Measurements from ENCODE around the gene FITM1. TPM values are rescaled to one million over a fixed set of nuclear protein-coding genes. Genes with fewer than 3 reads are reported as not detected.

Gene FITM1
- total RNA-seq, 1 experiment from 2014 or later: 0.72 TPM

- Histone ChIP-seq H4K5ac (ENCODE audit: insufficient read length, low read depth, low read length) (no peak overlapping the region), H2BK15ac (ENCODE audit: low read depth, low read length) (no peak overlapping the region), H3K79me1 (ENCODE audit: insufficient read depth, low read depth, low read length, poor library complexity, severe bottlenecking) (no peaks in the 10 kb centered on the region), H2AK5ac (ENCODE audit: insufficient read length, low read length) (no peak overlapping the region), H3K56ac (ENCODE audit: insufficient read length, low read depth, low read length) (no peak overlapping the region), H2BK12ac (ENCODE audit: insufficient read length, low read depth, low read length) (no peak overlapping the region), H3K23ac (ENCODE audit: insufficient read length, low read depth, low read length) (no peak overlapping the region), H3K4me1 (ENCODE audit: insufficient read depth, low read length) (peaks cover 5% of the 10 kb centered on the region; the same call in 1 of the 2 replicates), H3K9ac (ENCODE audit: extremely low read depth, insufficient read length, low read length) (no peak overlapping the region), H3K27ac (ENCODE audit: insufficient read length, low read depth, low read length) (no peak overlapping the region), H3K4me2 (ENCODE audit: insufficient read depth, insufficient read length, low read length) (no peak overlapping the region), H3T11ph (ENCODE audit: low read length) (no peak overlapping the region), H4K20me1 (ENCODE audit: control insufficient read depth, insufficient read depth, insufficient read length) (no peaks in the 10 kb centered on the region), H3K18ac (ENCODE audit: insufficient read length, low read depth, low read length) (no peak overlapping the region), H4K91ac (ENCODE audit: insufficient read length, low read depth, low read length) (no peak overlapping the region), H2BK5ac (ENCODE audit: insufficient read length, low read length) (no peak overlapping the region), H3K79me2 (ENCODE audit: insufficient read depth, low read length) (no peaks in the 10 kb centered on the region), H2BK20ac (ENCODE audit: low read depth, low read length, poor library complexity, severe bottlenecking) (no peak overlapping the region), H3K23me2 (ENCODE audit: insufficient read length, low read depth, low read length, poor library complexity, severe bottlenecking) (peaks cover 4% of the 10 kb centered on the region), H3K4ac (ENCODE audit: low read depth, low read length) (no peak overlapping the region), H2BK120ac (ENCODE audit: low read depth, low read length, poor library complexity, severe bottlenecking) (no peak overlapping the region), H3K9me3 (ENCODE audit: control insufficient read depth, low read depth, low read length) (no peaks in the 10 kb centered on the region), H4K8ac (replicated peaks; ENCODE audit: insufficient read length, low read depth, low read length) (no peak overlapping the region), H3K14ac (ENCODE audit: insufficient read depth, low read length) (no peak overlapping the region), H3K27me3 (ENCODE audit: insufficient read depth, low read length) (no peaks in the 10 kb centered on the region; the same call in 1 of the 2 replicates), H2AFZ (ENCODE audit: low read length) (no peak overlapping the region)
- Mint-ChIP-seq H3K27me3 (ENCODE audit: low read depth) (peaks cover 32% of the 10 kb centered on the region), H3K27ac (no peak overlapping the region), H3K4me1 (peaks cover 30 to 35% of the 10 kb centered on the region in 2 experiments), H3K36me3 (ENCODE audit: insufficient read depth in 1 of 3, low read depth in 3 of 3) (no peaks in the 10 kb centered on the region; a peak in 1 of 7 replicates), H3K9me3 (no peaks in the 10 kb centered on the region), H3K4me3 (no peak overlapping the region)
- WGBS (ENCODE audit: extremely low coverage, insufficient read length, low lambda C conversion rate): no CpG with 5 or more reads among the region's 3 CpGs
- DNase-seq: no peak
- no peak for TF ChIP-seq CTCF (conservative IDR thresholded peaks at IDR 0.05)
Measured at GRCh38 chr14:24083462-24083861, 47.0 kb upstream of the FITM1 start.

Measured in H9 (cell line).